K562 treated with DMSO at 1 percent for 24 hours (cell line): Measurements from ENCODE around the gene GRM6. TPM values are rescaled to one million over a fixed set of nuclear protein-coding genes. Genes with fewer than 3 reads are reported as not detected.

ENCODE experiments used
- total RNA-seq: library from RNA; unstranded; fragments of 300-600 nt; gene quantifications from 2 replicates; pipeline ENCODE4 v1.2.3, GENCODE V29; 2022; ENCODE audit warnings: low read depth; ENCODE audit not compliant: insufficient read depth

Gene GRM6
- not detected in 2 replicates for total RNA-seq

DNA sequence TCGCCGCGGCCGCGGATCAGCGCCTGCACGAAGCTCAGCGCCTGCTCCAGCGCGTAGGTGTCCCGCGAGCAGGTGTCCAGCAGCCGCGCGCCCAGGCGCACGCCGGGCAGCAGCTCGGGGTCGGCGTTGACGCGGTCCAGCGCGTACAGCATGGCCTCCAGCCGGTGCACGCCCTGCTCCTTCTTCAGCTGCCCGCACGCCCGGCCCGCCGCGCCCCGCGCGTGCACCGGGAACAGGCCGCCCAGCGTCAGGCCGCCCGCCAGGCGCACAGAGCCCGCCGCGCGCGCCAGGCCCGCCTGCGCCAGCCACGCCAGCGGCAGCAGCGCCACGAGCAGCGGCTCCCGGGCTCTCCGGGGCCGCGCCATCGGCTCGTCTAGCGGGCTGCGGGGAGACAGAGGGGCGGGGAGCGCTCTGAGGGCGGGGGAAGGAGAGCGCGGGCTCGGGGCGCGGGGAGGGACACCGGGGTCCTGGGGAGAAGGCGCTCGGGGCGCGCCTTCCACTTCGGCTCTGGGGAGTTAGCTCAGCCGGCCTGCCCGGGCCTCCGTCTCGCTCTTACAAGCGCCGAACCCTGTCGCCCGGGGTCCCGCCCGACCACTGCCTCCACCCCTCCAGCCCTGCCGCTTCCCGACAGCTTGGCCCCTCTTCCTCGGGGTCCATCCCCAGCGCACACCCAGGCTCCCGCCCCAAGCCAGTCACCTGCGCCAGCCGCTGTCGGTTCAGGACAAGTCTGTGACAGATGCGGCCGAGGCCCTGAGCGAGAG, at the start of gene GRM6:
Gene GRM6 (minus strand): TSS at position 741 of the 761 bp plus-strand sequence. CDS start 376 bp downstream, at position 365.

DNA sequence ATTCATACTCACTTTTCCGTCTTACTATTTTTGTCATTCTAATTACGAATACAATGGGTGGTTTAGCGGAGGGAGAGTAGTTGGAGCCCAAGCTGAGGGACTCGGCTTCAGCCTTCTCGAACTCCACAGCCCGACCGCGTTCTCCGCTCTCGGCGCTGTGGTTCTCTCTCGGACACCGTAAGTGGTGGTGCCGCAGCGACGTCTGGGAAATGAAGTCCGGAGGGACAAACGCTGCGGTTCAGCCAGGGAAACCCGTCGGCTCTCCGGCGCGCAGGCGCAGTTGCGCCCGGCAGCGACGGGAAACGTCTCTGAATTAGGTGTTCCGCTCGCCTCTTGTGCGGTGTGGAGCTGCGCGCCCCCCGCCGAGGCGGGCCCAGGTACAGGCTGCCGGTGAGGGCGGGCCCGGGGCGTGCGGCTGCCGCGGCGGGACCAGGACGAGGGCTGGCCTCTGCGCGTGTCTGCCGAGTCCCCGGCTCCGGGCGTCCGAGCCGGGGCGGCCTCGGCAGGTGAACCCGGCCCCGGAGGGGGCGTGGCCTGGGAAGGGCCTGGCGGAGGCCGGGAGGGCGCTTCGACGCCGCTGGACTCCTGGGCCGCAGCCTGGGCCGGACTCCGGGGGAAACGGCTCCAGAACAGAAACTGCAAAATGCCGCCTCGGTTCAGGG, 28.5 kb upstream of the GRM6 start, which contains the start of gene ZNF879:
Gene ZNF879 (plus strand): TSS at position 277 of the 662 bp plus-strand sequence. CDS start 1,201 bp downstream, outside the sequence.

GRCh38 chr5:178940569-178941360, 54.4 kb downstream of the GRM6 start, which contains the start of gene ZNF454:
Gene ZNF454 (plus strand): TSS chr5:178941198. CDS start chr5:178942792, 1,594 bp downstream.

Other genes starting within 250 kb of the GRM6 start
- 3.6 and 4.8 TPM in 2 replicates for gene ZNF354B, start 135.4 kb downstream of the GRM6 start, total RNA-seq
- gene ZFP2, start 99.4 kb downstream of the GRM6 start, total RNA-seq: 0.14 TPM in 1 of 2 replicates, not detected in the other
- not detected in 2 replicates for gene ZNF454, start 54.1 kb downstream of the GRM6 start, total RNA-seq
- 1.3 and 1.6 TPM in 2 replicates for gene ZNF879, start 28.5 kb upstream of the GRM6 start, total RNA-seq
- gene ZNF354C, start 65.1 kb upstream of the GRM6 start, total RNA-seq: 0.07 and 0.31 TPM in 2 replicates